HEK293T (cell line): ENCODE measurements around the gene SLC7A7.
"Not testable (repeated sequence)": the region's sequence is repeated elsewhere in the genome, so short reads cannot be mapped to it uniquely, and the experiment has no call there.

Experiments used
- CTCF ChIA-PET: fragments of 350-600 bp; formaldehyde crosslinking; extraction: SDS; loops from one replicate; lab custom pipeline; 2021; ENCODE audit warnings: antibody characterized with exemption, inconsistent platforms; lab: Yijun Ruan, JAX
- POLR2A ChIA-PET: fragments of 350-600 bp; formaldehyde crosslinking; extraction: SDS; loops from one replicate; lab custom pipeline; 2020; ENCODE audit warnings: antibody characterized with exemption, inconsistent platforms; lab: Yijun Ruan, JAX
- DNase-seq: peaks from one replicate; pipeline ENCODE4 v3.0.0; 2012; ENCODE audit warnings: mixed read lengths; ENCODE audit errors: extremely low spot score
- ARNT ChIP-seq: fragments of 450-650 bp; IDR thresholded peaks from 2 replicates; pipeline ENCODE4 v1.6.1; 2017; ENCODE audit warnings: mild to moderate bottlenecking
- BHLHE40 ChIP-seq: fragments of 450-650 bp; IDR thresholded peaks from 2 replicates; pipeline ENCODE4 v1.6.1; 2016; ENCODE audit warnings: mild to moderate bottlenecking, moderate library complexity, borderline replicate concordance
- CTBP1 ChIP-seq: fragments of 450-650 bp; IDR thresholded peaks from 2 replicates; pipeline ENCODE4 v1.6.1; 2016; ENCODE audit warnings: borderline replicate concordance
- ELF4 ChIP-seq: fragments of 450-650 bp; IDR thresholded peaks from 2 replicates; pipeline ENCODE4 v1.6.1; 2017; ENCODE audit warnings: antibody characterized with exemption
- FOXA1 ChIP-seq: fragments of 450-650 bp; IDR thresholded peaks from 2 replicates; pipeline ENCODE4 v1.6.1; 2016; ENCODE audit warnings: mild to moderate bottlenecking
- FOXK2 ChIP-seq: fragments of 450-650 bp; IDR thresholded peaks from 2 replicates; pipeline ENCODE4 v1.6.1; 2016; ENCODE audit warnings: mild to moderate bottlenecking
- FOXM1 ChIP-seq: fragments of 450-650 bp; IDR thresholded peaks from 2 replicates; pipeline ENCODE4 v1.6.1; 2017; ENCODE audit warnings: mild to moderate bottlenecking, borderline replicate concordance
- HDGF ChIP-seq: fragments of 450-650 bp; IDR thresholded peaks from 2 replicates; pipeline ENCODE4 v1.6.1; 2017; ENCODE audit warnings: antibody characterized with exemption, borderline replicate concordance
- L3MBTL2 ChIP-seq: fragments of 450-650 bp; conservative IDR thresholded peaks from 2 replicates; pipeline ENCODE4 v1.6.1; 2016; ENCODE audit warnings: mild to moderate bottlenecking
- LEF1 ChIP-seq: fragments of 450-650 bp; IDR thresholded peaks from 2 replicates; pipeline ENCODE4 v1.6.1; 2017; ENCODE audit warnings: mild to moderate bottlenecking, borderline replicate concordance
- NFRKB ChIP-seq: fragments of 450-650 bp; IDR thresholded peaks from 2 replicates; pipeline ENCODE4 v1.6.1; 2016; ENCODE audit warnings: mild to moderate bottlenecking, moderate library complexity
- PKNOX1 ChIP-seq: fragments of 450-650 bp; IDR thresholded peaks from 2 replicates; pipeline ENCODE4 v1.6.1; 2016
- SP1 ChIP-seq: fragments of 450-650 bp; IDR thresholded peaks from 2 replicates; pipeline ENCODE4 v1.6.1; 2017
- SUZ12 ChIP-seq: fragments of 450-650 bp; IDR thresholded peaks from 2 replicates; pipeline ENCODE4 v1.6.1; 2016; ENCODE audit warnings: mild to moderate bottlenecking
- TARDBP ChIP-seq: fragments of 450-650 bp; IDR thresholded peaks from 2 replicates; pipeline ENCODE4 v1.6.1; 2016
- ZNF384 ChIP-seq: fragments of 450-650 bp; IDR thresholded peaks from 2 replicates; pipeline ENCODE4 v1.6.1; 2016

The SLC7A7 gene

GRCh38 chr14:22761734-22762133 lies 53.5 kb downstream of the SLC7A7 start:
- TF ChIP-seq FOXK2 (no peak), L3MBTL2 (no peak), NFRKB (no peak), LEF1 (no peak), ELF4 (no peak), ZNF384 (no peak), HDGF (no peak), TARDBP (no peak), PKNOX1 (no peak), SP1 (no peak), ARNT (no peak), SUZ12 (no peak), FOXM1 (no peak), CTBP1 (no peak)
- no peak for DNase-seq
- ChIA-PET CTCF (no interaction called here), POLR2A (no interaction called here)

- CTCF ChIA-PET, result not testable (repeated sequence)
Observed at GRCh38 chr14:22757972-22758650, 57.1 kb downstream of the SLC7A7 start.

GRCh38 chr14:22753586-22753985 lies 61.6 kb downstream of the SLC7A7 start:
- DNase-seq, result no peak
- ChIA-PET CTCF (no interaction called here), POLR2A (interaction anchor here (1.2 to 1.3 kb wide), 2 partner anchors 13 to 50 kb away, joined by 3 to 10 read pairs; partner anchors contain the start of gene OXA1L)
- TF ChIP-seq NFRKB (no peak), ZNF384 (no peak), HDGF (no peak), FOXA1 (no peak), L3MBTL2 (no peak), SP1 (no peak), LEF1 (no peak), ELF4 (no peak), PKNOX1 (no peak), SUZ12 (no peak), FOXK2 (no peak), ARNT (no peak), CTBP1 (no peak), BHLHE40 (no peak), TARDBP (no peak), FOXM1 (no peak)

More at GRCh38 chr14:22757972-22758650, 57.1 kb downstream of the SLC7A7 start:
- DNase-seq, POLR2A ChIA-PET: not testable (repeated sequence)

GRCh38 chr14:22752422-22752821 lies 62.8 kb downstream of the SLC7A7 start:
- CTCF ChIA-PET, result interaction anchor here (0.6 kb wide), 1 partner anchor 98 kb away, joined by 3 read pairs; no protein-coding TSS in a partner anchor
- POLR2A ChIA-PET, result interaction anchor here (1.2 kb wide), 1 partner anchor 49 kb away, joined by 3 read pairs; no protein-coding TSS in a partner anchor
- DNase-seq, result no peak
- TF ChIP-seq L3MBTL2 (no peak), FOXK2 (no peak), TARDBP (no peak), LEF1 (no peak), ARNT (no peak), PKNOX1 (no peak), NFRKB (no peak), SUZ12 (no peak), ELF4 (no peak), HDGF (no peak), ZNF384 (no peak), FOXM1 (no peak), FOXA1 (no peak)

GRCh38 chr14:22748631-22749068 lies 66.6 kb downstream of the SLC7A7 start:
- ChIA-PET POLR2A (interaction anchor here (2.3 kb wide), 1 partner anchor 17 kb away, joined by 16 read pairs; the partner anchor contains the start of gene OXA1L), CTCF (no interaction called here)
- TF ChIP-seq TARDBP (no peak), NFRKB (no peak), FOXM1 (no peak), PKNOX1 (no peak), L3MBTL2 (no peak), SP1 (no peak), BHLHE40 (no peak), ELF4 (no peak), ZNF384 (no peak), LEF1 (no peak), CTBP1 (no peak), FOXK2 (no peak), FOXA1 (no peak), HDGF (no peak), SUZ12 (no peak)
- no peak for DNase-seq

GRCh38 chr14:22748206-22748605 lies 67.0 kb downstream of the SLC7A7 start:
- TF ChIP-seq SP1 (no peak), TARDBP (no peak), SUZ12 (no peak), FOXM1 (no peak), HDGF (no peak), L3MBTL2 (no peak), ZNF384 (no peak), LEF1 (no peak), NFRKB (no peak)

More at GRCh38 chr14:22748206-22748605, 67.0 kb downstream of the SLC7A7 start:
- CTCF ChIA-PET, result no interaction called here
- POLR2A ChIA-PET, result interaction anchor here (2.3 kb wide), 1 partner anchor 18 kb away, joined by 16 read pairs; the partner anchor contains the start of gene OXA1L
- no peak for DNase-seq
